GM12891 (cell line): ENCODE data around the gene FOXB1.

Experiments
- POLR2A ChIP-seq: IDR thresholded peaks from 2 replicates; pipeline ENCODE4 v1.6.1; 2011; ENCODE audit warnings: low read depth, low read length, control low read depth
- POLR2AphosphoS5 ChIP-seq: IDR thresholded peaks from 2 replicates; pipeline ENCODE4 v1.6.1; 2011; ENCODE audit warnings: low read depth, low read length, control low read depth
- POU2F2 ChIP-seq: IDR thresholded peaks from 2 replicates; pipeline ENCODE4 v1.6.1; 2011; ENCODE audit warnings: low read depth, mild to moderate bottlenecking, control low read depth, low read length, moderate library complexity
- SPI1 ChIP-seq: IDR thresholded peaks from 2 replicates; pipeline ENCODE4 v1.6.1; 2011; ENCODE audit warnings: low read depth, low read length, control low read depth
- TAF1 ChIP-seq: IDR thresholded peaks from 2 replicates; pipeline ENCODE4 v1.6.1; 2011; ENCODE audit warnings: low read depth, low read length, control low read depth

GRCh38 chr15:59991834-59992233, 12.3 kb upstream of the FOXB1 start:
- TF ChIP-seq POLR2AphosphoS5 (no peak), POLR2A (no peak), TAF1 (no peak), POU2F2 (no peak), SPI1 (no peak)
